CD14-positive monocyte (primary cell): ENCODE results near the gene LRRTM4. TPM values are rescaled to one million over a fixed set of nuclear protein-coding genes. Genes with fewer than 3 reads are reported as not detected.

Source experiments
- DNase-seq, 3 donors: peaks; one replicate each; pipeline ENCODE4 v3.0.0-alpha.2; 2011 to 2022
- H2AFZ ChIP-seq: 2 replicates; pipeline ENCODE4 v1.6.0; 2012; ENCODE audit warnings: mild to moderate bottlenecking, low read depth, low read length, inconsistent platforms; ENCODE audit not compliant: insufficient read depth, poor library complexity, severe bottlenecking
- H3K27ac ChIP-seq, 2 donors: 1 replicate in 1 of 2; 2 replicates in 1 of 2; pipeline ENCODE4 v1.5.1; 2012 to 2013; ENCODE audit warnings: low read length in 2 of 2, control low read depth in 1 of 2, inconsistent platforms in 1 of 2, low read depth in 1 of 2, mild to moderate bottlenecking in 1 of 2
- H3K27me3 ChIP-seq, 2 donors: one replicate each; pipeline versions ENCODE4 v1.6.0 to v1.6.1; 2011 to 2013; ENCODE audit warnings: low read length in 2 of 2; ENCODE audit not compliant: control insufficient read depth in 2 of 2, insufficient read depth in 2 of 2
- H3K36me3 ChIP-seq, 2 donors: replicated peaks in 1 of 2; 1 replicate in 1 of 2; 2 replicates in 1 of 2; pipeline versions ENCODE4 v1.5.1 to v1.6.1; 2012 to 2013; ENCODE audit warnings: low read length in 2 of 2, control low read depth in 1 of 2, inconsistent platforms in 1 of 2, mild to moderate bottlenecking in 1 of 2; ENCODE audit not compliant: insufficient read depth in 2 of 2, control insufficient read depth in 1 of 2
- H3K4me1 ChIP-seq, 2 donors: 1 replicate in 1 of 2; 2 replicates in 1 of 2; pipeline versions ENCODE4 v1.5.1 to v1.6.1; 2012 to 2013; ENCODE audit warnings: low read length in 2 of 2, control low read depth in 1 of 2, inconsistent platforms in 1 of 2, mild to moderate bottlenecking in 1 of 2, moderate library complexity in 1 of 2; ENCODE audit not compliant: insufficient read depth in 2 of 2, control insufficient read depth in 1 of 2
- H3K4me2 ChIP-seq: replicated peaks from 2 replicates; pipeline ENCODE3; 2012; ENCODE audit warnings: low read length, moderate library complexity, mild to moderate bottlenecking; ENCODE audit not compliant: poor library complexity, severe bottlenecking; ENCODE audit errors: extremely low read depth
- H3K4me3 ChIP-seq, 3 experiments: fragments of 200-600 bp in 1 of 3; sonication (generic) in 1 of 3; replicated peaks in 1 of 3; 1 replicate in 2 of 3; 2 replicates in 1 of 3; pipeline ENCODE4 v1.5.1; 2011 to 2013; ENCODE audit warnings: low read length in 3 of 3, mild to moderate bottlenecking in 3 of 3, control low read depth in 2 of 3, low read depth in 2 of 3, inconsistent platforms in 1 of 3, moderate library complexity in 1 of 3
- H3K79me2 ChIP-seq: 2 replicates; pipeline ENCODE4 v1.6.0; 2012; ENCODE audit warnings: mild to moderate bottlenecking, control low read depth, inconsistent platforms, low read length, moderate library complexity; ENCODE audit not compliant: insufficient read depth
- H3K9ac ChIP-seq: 2 replicates; pipeline ENCODE4 v1.6.0; 2017; ENCODE audit warnings: low read length, mild to moderate bottlenecking; ENCODE audit not compliant: insufficient read depth, poor library complexity, severe bottlenecking
- H3K9me3 ChIP-seq, 2 donors: replicated peaks in 1 of 2; 1 replicate in 1 of 2; 2 replicates in 1 of 2; pipeline versions ENCODE4 v1.5.1 to v1.6.1; 2012 to 2013; ENCODE audit warnings: low read length in 2 of 2, control low read depth in 1 of 2; ENCODE audit not compliant: control insufficient read depth in 1 of 2, insufficient read depth in 1 of 2
- H4K20me1 ChIP-seq: 2 replicates; pipeline ENCODE4 v1.6.0; 2012; ENCODE audit warnings: mild to moderate bottlenecking, low read length, control low read depth, moderate library complexity; ENCODE audit not compliant: insufficient read depth
- H3K27ac Mint-ChIP-seq, 7 donors: one replicate each; pipeline ENCODE4 v1.8.0; 2020; ENCODE audit warnings: mild to moderate bottlenecking in 7 of 7, mixed read lengths in 7 of 7, moderate library complexity in 6 of 7, inconsistent platforms in 2 of 7
- H3K27me3 Mint-ChIP-seq, 3 donors: one replicate each; pipeline ENCODE4 v1.8.0; 2021 to 2022; ENCODE audit warnings: low read depth in 3 of 3, mild to moderate bottlenecking in 3 of 3, mixed read lengths in 3 of 3, moderate library complexity in 3 of 3, inconsistent platforms in 1 of 3
- H3K36me3 Mint-ChIP-seq, 2 donors: one replicate each; pipeline ENCODE4 v1.8.0; 2020; ENCODE audit warnings: mixed read lengths in 2 of 2, inconsistent platforms in 1 of 2, mild to moderate bottlenecking in 1 of 2
- H3K4me1 Mint-ChIP-seq: one replicate; pipeline ENCODE4 v1.8.0; 2020; ENCODE audit warnings: mild to moderate bottlenecking, mixed read lengths
- H3K4me3 Mint-ChIP-seq, 2 donors: one replicate each; pipeline ENCODE4 v1.8.0; 2020; ENCODE audit warnings: mild to moderate bottlenecking in 2 of 2, mixed read lengths in 2 of 2, moderate library complexity in 1 of 2
- H3K9me3 Mint-ChIP-seq, 7 donors: one replicate each; pipeline ENCODE4 v1.8.0; 2020 to 2022; ENCODE audit warnings: mixed read lengths in 7 of 7, mild to moderate bottlenecking in 6 of 7, moderate library complexity in 6 of 7, inconsistent platforms in 2 of 7
- WGBS: methylation state at CpG from one replicate; pipeline ENCODE4 v1.1.5; 2013; ENCODE audit warnings: missing lambda C conversion rate; ENCODE audit not compliant: insufficient coverage; 5-methylcytosine and 5-hydroxymethylcytosine counted together
- intact Hi-C, 2 donors: fragments of 100-400 bp; cut with micrococcal nuclease; formaldehyde crosslinking; loops; one replicate each; pipeline versions ENCODE4 v1.15.0 to v1.15.1; 2023
- polyA plus RNA-seq, 3 donors: library from polyadenylated mRNA; depleted of rRNA in 1 of 3; unstranded in 2 of 3; stranded (reverse) in 1 of 3; fragments of 300-500 nt in 2 of 3; fragments of >200 nt in 1 of 3; fragmentation: Illumina TruSeq in 2 of 3; gene quantifications; 1 replicate in 2 of 3; 2 replicates in 1 of 3; pipeline ENCODE4 v1.2.3, GENCODE V29; 2012 to 2021
- TF ChIP-seq, protein P1 (sequence below): fragments of 200-600 bp; IDR thresholded peaks from one replicate; pipeline ENCODE4 v1.8.0; 2022; ENCODE audit warnings: antibody characterized with exemption, mild to moderate bottlenecking

The LRRTM4 gene
- polyA plus RNA-seq, 3 donors, result not detected

DNA sequence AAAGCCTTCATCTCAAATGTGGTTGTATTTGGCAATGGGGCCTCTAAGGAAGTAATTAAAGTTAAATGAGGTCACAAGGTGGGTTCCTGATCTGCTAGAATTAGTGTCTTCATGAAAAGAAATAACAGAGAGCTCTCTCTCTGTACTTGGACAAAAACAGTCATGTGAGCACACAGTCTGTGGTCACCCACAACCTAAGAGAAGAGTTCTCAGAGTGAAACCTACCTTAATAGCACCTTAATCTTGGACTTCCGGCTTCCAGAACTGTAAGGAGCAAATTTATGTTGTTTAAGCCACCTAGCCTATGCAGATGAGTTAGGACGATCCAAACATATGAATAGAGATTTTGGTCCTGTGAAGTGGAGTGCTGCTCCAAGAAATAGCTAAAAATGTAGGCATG lies 758.9 kb downstream of the LRRTM4 start:
- Histone ChIP-seq H3K9me3 (no peaks in the 10 kb centered on the region), H2AFZ (no peak overlapping the region), H3K4me1 (no peaks in the 10 kb centered on the region), H3K27ac (no peak overlapping the region), H3K4me3 (no peak overlapping the region), H3K4me2 (no peak overlapping the region), H3K27me3 (no peaks in the 10 kb centered on the region), H3K36me3 (no peaks in the 10 kb centered on the region), H3K9ac (no peak overlapping the region), H4K20me1 (no peaks in the 10 kb centered on the region), H3K79me2 (no peaks in the 10 kb centered on the region)
- Mint-ChIP-seq H3K4me3 (no peak overlapping the region), H3K4me1 (no peaks in the 10 kb centered on the region), H3K27ac (no peak overlapping the region), H3K27me3 (peaks cover 0 to 3% (median 0%) of the 10 kb centered on the region in 3 donors), H3K9me3 (peaks cover 0 to 4% (median 0%) of the 10 kb centered on the region in 7 donors), H3K36me3 (no peaks in the 10 kb centered on the region)
- WGBS, result 72% methylated on average over 2 of the region's 2 CpGs
- intact Hi-C loops, result no loop called here
- TF ChIP-seq, protein P1, sequence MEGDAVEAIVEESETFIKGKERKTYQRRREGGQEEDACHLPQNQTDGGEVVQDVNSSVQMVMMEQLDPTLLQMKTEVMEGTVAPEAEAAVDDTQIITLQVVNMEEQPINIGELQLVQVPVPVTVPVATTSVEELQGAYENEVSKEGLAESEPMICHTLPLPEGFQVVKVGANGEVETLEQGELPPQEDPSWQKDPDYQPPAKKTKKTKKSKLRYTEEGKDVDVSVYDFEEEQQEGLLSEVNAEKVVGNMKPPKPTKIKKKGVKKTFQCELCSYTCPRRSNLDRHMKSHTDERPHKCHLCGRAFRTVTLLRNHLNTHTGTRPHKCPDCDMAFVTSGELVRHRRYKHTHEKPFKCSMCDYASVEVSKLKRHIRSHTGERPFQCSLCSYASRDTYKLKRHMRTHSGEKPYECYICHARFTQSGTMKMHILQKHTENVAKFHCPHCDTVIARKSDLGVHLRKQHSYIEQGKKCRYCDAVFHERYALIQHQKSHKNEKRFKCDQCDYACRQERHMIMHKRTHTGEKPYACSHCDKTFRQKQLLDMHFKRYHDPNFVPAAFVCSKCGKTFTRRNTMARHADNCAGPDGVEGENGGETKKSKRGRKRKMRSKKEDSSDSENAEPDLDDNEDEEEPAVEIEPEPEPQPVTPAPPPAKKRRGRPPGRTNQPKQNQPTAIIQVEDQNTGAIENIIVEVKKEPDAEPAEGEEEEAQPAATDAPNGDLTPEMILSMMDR, result no peak
- no peak for DNase-seq

- peaks cover 0 to 2% (median 1%) of the 10 kb centered on the region in 3 donors for H3K27me3 Mint-ChIP-seq
- no peaks in the 10 kb centered on the region for H3K4me1 Mint-ChIP-seq
- intact Hi-C loops, result no loop called here
- H3K36me3 Mint-ChIP-seq, result no peaks in the 10 kb centered on the region
- H2AFZ ChIP-seq, result no peak overlapping the region
- no peak overlapping the region for H3K9ac ChIP-seq
- no peak overlapping the region for H3K4me2 ChIP-seq
- no peaks in the 10 kb centered on the region for H3K79me2 ChIP-seq
- no peaks in the 10 kb centered on the region for H3K9me3 ChIP-seq
- H3K4me1 ChIP-seq, result no peaks in the 10 kb centered on the region
- no peak overlapping the region for H3K4me3 ChIP-seq
- H3K27ac Mint-ChIP-seq, result no peak overlapping the region
- TF ChIP-seq, protein P1, result no peak
- no peak overlapping the region for H3K27ac ChIP-seq
- no peaks in the 10 kb centered on the region for H3K36me3 ChIP-seq
- no peak for DNase-seq
- no peaks in the 10 kb centered on the region for H4K20me1 ChIP-seq
- H3K9me3 Mint-ChIP-seq, result peaks cover 0 to 2% (median 0%) of the 10 kb centered on the region in 7 donors
- WGBS, result 73% methylated on average over 3 of the region's 4 CpGs
- H3K4me3 Mint-ChIP-seq, result no peak overlapping the region
- no peaks in the 10 kb centered on the region for H3K27me3 ChIP-seq
These were observed 761.8 kb downstream of the LRRTM4 start for GRCh38 chr2:76760367-76760704.
